B cell (primary cell): Measurements from ENCODE around the gene VAPB. TPM values are rescaled to one million over a fixed set of nuclear protein-coding genes. Genes with fewer than 3 reads are reported as not detected.

Experiments used
- ATAC-seq: fragments of 200-7000 bp; cut with Tn5 transposase; one replicate; pipeline ENCODE4 v1.10.0; 2021; ENCODE audit warnings: low read depth, mild to moderate bottlenecking, moderate number of reproducible peaks, moderate library complexity
- CTCF ChIA-PET: fragments of 350-600 bp; sonication (Branson Sonifier 250); formaldehyde crosslinking; loops from one replicate; lab custom pipeline; 2021; ENCODE audit warnings: antibody characterized with exemption, inconsistent platforms; lab: Charles Lee
- POLR2A ChIA-PET: fragments of 350-600 bp; sonication (Branson Sonifier 250); formaldehyde crosslinking; loops from one replicate; lab custom pipeline; 2021; ENCODE audit warnings: antibody characterized with exemption; lab: Charles Lee
- DNase-seq: peaks from one replicate; pipeline ENCODE4 v3.0.0; 2013
- H2AFZ ChIP-seq: 2 replicates; pipeline ENCODE4 v1.6.1; 2012; ENCODE audit warnings: mild to moderate bottlenecking, low read depth, low read length; ENCODE audit not compliant: insufficient read depth, poor library complexity, severe bottlenecking
- H3K27ac ChIP-seq, 2 donors: 1 replicate in 1 of 2; 2 replicates in 1 of 2; pipeline ENCODE4 v1.5.1; 2012 to 2013; ENCODE audit warnings: low read length in 2 of 2, mild to moderate bottlenecking in 2 of 2, moderate library complexity in 1 of 2
- H3K27me3 ChIP-seq, 4 experiments: fragments of 200-600 bp in 1 of 4; sonication (generic) in 1 of 4; replicated peaks in 1 of 4; 1 replicate in 2 of 4; 2 replicates in 2 of 4; pipeline versions ENCODE4 v1.6.1 to v1.7.0; 2013 to 2016; ENCODE audit warnings: low read length in 3 of 4, mild to moderate bottlenecking in 2 of 4, mixed read lengths in 1 of 4, moderate library complexity in 1 of 4; ENCODE audit not compliant: insufficient read depth in 4 of 4, control insufficient read depth in 3 of 4; ENCODE audit errors: control extremely low read depth in 1 of 4
- H3K36me3 ChIP-seq, 2 experiments: replicated peaks in 1 of 2; 1 replicate in 1 of 2; 2 replicates in 1 of 2; pipeline versions ENCODE4 v1.6.1 to v1.7.1; 2013; ENCODE audit warnings: low read length in 1 of 2; ENCODE audit not compliant: insufficient read depth in 2 of 2, control insufficient read depth in 1 of 2; ENCODE audit errors: control extremely low read depth in 1 of 2, extremely low read depth in 1 of 2
- H3K4me1 ChIP-seq, 2 donors: fragments of 200-600 bp in 1 of 2; sonication (generic) in 1 of 2; 1 replicate in 1 of 2; 2 replicates in 1 of 2; pipeline versions ENCODE4 v1.5.1 to v1.6.1; 2013 to 2017; ENCODE audit warnings: low read length in 2 of 2; ENCODE audit not compliant: control insufficient read depth in 2 of 2, insufficient read depth in 2 of 2
- H3K4me2 ChIP-seq: replicated peaks from 2 replicates; pipeline ENCODE3; 2012; ENCODE audit warnings: mild to moderate bottlenecking, low read depth, low read length; ENCODE audit not compliant: poor library complexity, severe bottlenecking
- H3K4me3 ChIP-seq, 5 experiments: fragments of 200-600 bp in 1 of 5; sonication (generic) in 1 of 5; 1 replicate in 3 of 5; 2 replicates in 2 of 5; pipeline versions ENCODE4 v1.5.1 to v1.7.0; 2011 to 2016; ENCODE audit warnings: low read length in 4 of 5, mild to moderate bottlenecking in 4 of 5, low read depth in 2 of 5, control low read depth in 1 of 5, moderate library complexity in 1 of 5; ENCODE audit not compliant: insufficient read depth in 1 of 5; ENCODE audit errors: control extremely low read depth in 1 of 5, extremely low read depth in 1 of 5
- H3K79me2 ChIP-seq: fragments of 200-600 bp; sonication (generic); one replicate; pipeline ENCODE4 v1.6.0; 2016; ENCODE audit warnings: low read length; ENCODE audit not compliant: control insufficient read depth, insufficient read depth
- H3K9ac ChIP-seq: fragments of 200-600 bp; sonication (generic); 2 replicates; pipeline ENCODE4 v1.6.1; 2017; ENCODE audit warnings: mild to moderate bottlenecking, low read length, moderate library complexity
- H3K9me3 ChIP-seq, 3 donors: one replicate each; pipeline versions ENCODE4 v1.6.1 to v1.7.1; 2013; ENCODE audit warnings: low read length in 2 of 3; ENCODE audit not compliant: control insufficient read depth in 2 of 3, insufficient read depth in 1 of 3; ENCODE audit errors: control extremely low read depth in 1 of 3
- H4K20me1 ChIP-seq: 2 replicates; pipeline ENCODE4 v1.6.0; 2012; ENCODE audit warnings: mild to moderate bottlenecking, low read length; ENCODE audit not compliant: insufficient read depth, control insufficient read depth, poor library complexity, severe bottlenecking
- H3K27ac Mint-ChIP-seq: one replicate; pipeline ENCODE4 v1.8.0; 2021; ENCODE audit warnings: mixed read lengths
- H3K27me3 Mint-ChIP-seq: one replicate; pipeline ENCODE4 v1.8.0; 2021; ENCODE audit warnings: mixed read lengths
- H3K4me1 Mint-ChIP-seq: one replicate; pipeline ENCODE4 v1.8.0; 2021; ENCODE audit warnings: mixed read lengths
- H3K4me3 Mint-ChIP-seq: one replicate; pipeline ENCODE4 v1.8.0; 2021; ENCODE audit warnings: mixed read lengths
- H3K9me3 Mint-ChIP-seq: one replicate; pipeline ENCODE4 v1.8.0; 2022; ENCODE audit warnings: mixed read lengths; ENCODE audit not compliant: insufficient read depth
- CTCF ChIP-seq: fragments of 200-600 bp; IDR thresholded peaks from one replicate; pipeline ENCODE4 v1.8.0; 2022; ENCODE audit warnings: antibody characterized with exemption, mild to moderate bottlenecking
- EZH2 ChIP-seq: IDR thresholded peaks from 2 replicates; pipeline ENCODE4 v1.6.1; 2012; ENCODE audit warnings: borderline replicate concordance, low read depth, mild to moderate bottlenecking, moderate library complexity, low read length; ENCODE audit not compliant: insufficient read depth, poor library complexity, severe bottlenecking
- WGBS: methylation state at CpG from one replicate; pipeline ENCODE4 v1.1.5; 2013; ENCODE audit warnings: missing lambda C conversion rate; ENCODE audit not compliant: insufficient coverage; 5-methylcytosine and 5-hydroxymethylcytosine counted together
- intact Hi-C: fragments of 100-400 bp; cut with micrococcal nuclease; formaldehyde crosslinking; loops from one replicate; pipeline ENCODE4 v1.10.0; 2022
- polyA plus RNA-seq: library from polyadenylated mRNA; depleted of rRNA; stranded (reverse); fragments of >200 nt; gene quantifications from 2 replicates; pipeline ENCODE4 v1.2.3, GENCODE V29; 2012
- total RNA-seq, 2 donors: library from RNA; stranded (reverse); fragments of 120-200 nt in 1 of 2; gene quantifications; 1 replicate in 1 of 2; 2 replicates in 1 of 2; pipeline versions ENCODE4 v1.2.3 to v1.2.4, GENCODE V29; 2013 to 2022

Gene VAPB
- total and polyA plus RNA-seq, 2 donors (not counting 1 experiment from before 2014, with no cell fraction given): 19.5 to 26.4 TPM

- ChIA-PET POLR2A (no interaction called here), CTCF (no interaction called here)
- peaks cover 5 to 25% of the 10 kb centered on the region in 2 experiments for H3K36me3 ChIP-seq
- Mint-ChIP-seq H3K9me3 (no peaks in the 10 kb centered on the region), H3K27me3 (no peaks in the 10 kb centered on the region), H3K4me3 (no peak overlapping the region), H3K4me1 (peaks cover 20% of the 10 kb centered on the region), H3K27ac (no peak overlapping the region)
- intact Hi-C loops: no loop called here
- DNase-seq: no peak
- peaks cover 65% of the 10 kb centered on the region for H3K79me2 ChIP-seq
- no CpG with 5 or more reads among the region's 2 CpGs for WGBS
- H4K20me1 ChIP-seq: peaks cover 45% of the 10 kb centered on the region
- H3K9me3 ChIP-seq: peaks cover 0 to 5% (median 0%) of the 10 kb centered on the region in 3 donors
- no peak overlapping the region for H3K4me2 ChIP-seq
- TF ChIP-seq CTCF (no peak), EZH2 (no peak)
- H3K27ac ChIP-seq: peak overlapping the region in 1 of 2 donors; percentile 2
- no peaks in the 10 kb centered on the region for H3K27me3 ChIP-seq
- peaks cover 6 to 7% of the 10 kb centered on the region in 2 donors for H3K4me1 ChIP-seq
- H3K9ac ChIP-seq: no peak overlapping the region
- H2AFZ ChIP-seq: no peak overlapping the region
- H3K4me3 ChIP-seq: no peak overlapping the region
- ATAC-seq: no peak
Measured at GRCh38 chr20:58416835-58417234, 27.8 kb downstream of the VAPB start.

- Histone ChIP-seq H3K9me3 (peaks cover 0 to 5% (median 0%) of the 10 kb centered on the region in 3 donors), H3K27ac (no peak overlapping the region), H3K27me3 (no peaks in the 10 kb centered on the region), H3K36me3 (peaks cover 5 to 25% of the 10 kb centered on the region in 2 experiments), H3K9ac (no peak overlapping the region), H3K79me2 (peaks cover 65% of the 10 kb centered on the region), H4K20me1 (peaks cover 43% of the 10 kb centered on the region), H3K4me2 (no peak overlapping the region), H3K4me1 (peaks cover 6 to 7% of the 10 kb centered on the region in 2 donors), H2AFZ (no peak overlapping the region), H3K4me3 (no peak overlapping the region)
- ChIA-PET CTCF (no interaction called here), POLR2A (no interaction called here)
- H3K9me3 Mint-ChIP-seq: no peaks in the 10 kb centered on the region
- H3K4me1 Mint-ChIP-seq: peaks cover 20% of the 10 kb centered on the region
- ATAC-seq (no peak), DNase-seq (no peak)
- H3K4me3 Mint-ChIP-seq: no peak overlapping the region
- TF ChIP-seq CTCF (no peak), EZH2 (no peak)
- no peak overlapping the region for H3K27ac Mint-ChIP-seq
- H3K27me3 Mint-ChIP-seq: no peaks in the 10 kb centered on the region
- intact Hi-C loops: no loop called here
- WGBS: 100% methylated on average over 2 of the region's 3 CpGs
Measured at GRCh38 chr20:58417438-58417837, 28.4 kb downstream of the VAPB start.
